Femur (tissue), 1 donor: ENCODE data around the gene SLC38A11.
"Not testable (repeated sequence)": the region's sequence is repeated elsewhere in the genome, so short reads cannot be mapped to it uniquely, and the experiment has no call there.

ENCODE experiments used
- DNase-seq: peaks from one replicate; pipeline ENCODE4 v3.0.0-alpha.2; 2017

Gene SLC38A11

GRCh38 chr2:164875334-164876205 is 79.8 kb downstream of the SLC38A11 start:
- no peak for DNase-seq

DNA sequence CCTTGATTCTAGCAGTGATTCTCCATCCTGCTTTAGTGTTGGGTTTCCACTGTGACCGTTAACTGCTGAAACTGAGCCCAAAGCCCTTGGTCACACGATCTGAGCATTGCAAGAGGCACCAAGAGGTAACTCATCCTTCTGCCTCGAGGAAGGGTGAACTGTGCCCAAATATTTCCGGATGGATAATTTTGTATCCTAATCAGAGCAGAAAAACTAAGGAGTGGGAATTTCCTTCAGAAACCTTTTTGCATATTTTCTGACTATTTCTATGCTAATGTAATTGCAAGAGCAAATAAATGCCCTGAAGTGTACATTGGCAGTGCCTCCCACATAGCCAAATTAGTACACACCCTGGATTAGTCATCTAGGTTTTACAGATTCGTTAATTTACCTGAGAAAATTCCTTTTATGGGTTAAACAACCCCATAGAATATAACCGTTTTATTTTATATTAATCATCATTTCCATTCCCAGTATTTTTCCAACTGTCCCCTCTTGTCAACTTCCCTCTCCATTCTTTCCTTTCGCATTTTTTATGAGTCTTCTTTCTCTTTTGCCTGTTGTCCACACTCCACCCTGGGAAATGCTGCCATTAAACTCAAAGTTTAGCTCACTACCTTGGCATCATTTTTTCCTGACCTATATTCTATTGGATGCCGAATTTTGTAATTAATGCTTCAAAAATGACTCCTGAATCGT is 82.0 kb downstream of the SLC38A11 start:
- DNase-seq, result no peak

GRCh38 chr2:164871404-164871803 is 83.9 kb downstream of the SLC38A11 start:
- DNase-seq, result no peak

GRCh38 chr2:164869420-164869772 is 85.9 kb downstream of the SLC38A11 start:
- DNase-seq, result no peak

DNA sequence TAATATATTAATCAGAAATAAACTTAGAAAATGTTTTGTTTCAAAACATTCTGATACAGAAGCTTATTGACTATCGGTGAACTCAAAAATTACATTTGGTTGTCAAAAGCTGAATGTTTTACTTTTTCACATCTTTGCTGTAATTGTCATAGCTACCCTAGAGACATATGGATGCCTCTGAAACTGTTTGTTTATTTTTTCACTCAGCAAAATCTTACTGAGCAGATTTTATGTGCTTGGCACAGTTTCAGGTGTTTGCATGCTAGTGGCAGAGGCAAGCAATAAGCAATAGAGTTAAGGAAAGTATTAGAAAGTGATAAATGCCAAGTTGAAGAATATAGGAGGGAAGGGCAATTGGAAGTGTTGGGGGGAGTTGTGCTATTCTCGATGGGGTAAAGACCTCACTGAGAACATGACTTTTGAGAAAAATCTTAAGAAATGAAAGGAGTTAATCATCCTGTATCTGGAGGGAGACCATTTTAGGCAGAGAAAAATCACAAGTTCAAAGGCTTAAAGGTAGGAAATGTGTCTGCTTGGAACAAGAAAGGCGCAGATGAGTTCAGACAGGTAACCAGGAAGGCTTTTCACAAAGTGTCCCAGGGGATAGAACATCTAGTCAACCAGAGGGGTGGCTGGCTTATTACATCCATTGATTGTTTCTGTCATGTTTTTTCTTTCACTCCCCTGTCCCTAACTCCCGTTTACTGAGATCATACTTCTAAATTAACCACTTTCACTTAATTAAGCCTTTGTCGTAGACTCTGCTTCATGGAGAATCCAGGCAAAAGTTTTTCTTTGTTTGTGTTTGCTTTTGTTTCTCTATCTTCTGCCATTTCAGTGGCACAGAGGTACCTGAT is 86.5 kb downstream of the SLC38A11 start:
- DNase-seq, result no peak

DNA sequence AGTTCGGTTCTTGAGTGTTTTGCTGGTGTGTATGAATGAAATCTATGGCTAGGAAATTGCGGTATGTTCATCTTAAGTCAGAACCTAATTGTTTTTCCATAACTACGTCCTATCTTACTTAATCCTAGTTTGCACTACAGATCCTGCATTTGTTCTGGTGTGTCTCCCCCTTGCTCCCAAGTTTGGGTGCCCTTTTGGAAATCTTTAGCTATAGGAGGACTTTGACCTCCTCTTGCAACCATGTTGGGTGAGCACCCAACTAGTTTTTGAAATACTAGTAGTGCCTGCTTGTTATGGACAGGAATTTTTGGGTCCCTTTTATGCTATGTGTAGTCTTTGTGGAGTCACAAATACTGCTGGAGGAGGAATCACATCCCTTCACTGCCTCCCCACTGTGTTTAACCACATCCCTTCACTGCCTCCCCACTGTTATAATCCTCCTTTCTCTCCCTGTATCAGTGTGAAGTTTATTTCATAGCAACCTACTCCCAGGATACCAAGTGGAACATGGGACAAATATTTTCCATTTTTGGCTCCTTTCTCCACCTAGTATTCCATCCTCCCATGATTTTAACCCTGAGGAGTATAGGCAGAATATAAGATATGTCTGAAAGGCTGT is 87.4 kb downstream of the SLC38A11 start:
- DNase-seq, result no peak

- not testable (repeated sequence) for DNase-seq
Observed at GRCh38 chr2:164866381-164866780, 88.9 kb downstream of the SLC38A11 start.

GRCh38 chr2:164860694-164861042 is 94.7 kb downstream of the SLC38A11 start:
- DNase-seq, result no peak

- DNase-seq, result not testable (repeated sequence)
Observed at GRCh38 chr2:164859906-164860693, 95.2 kb downstream of the SLC38A11 start.

- DNase-seq, result no peak
Observed at GRCh38 chr2:164859251-164859818, 96.0 kb downstream of the SLC38A11 start.

DNA sequence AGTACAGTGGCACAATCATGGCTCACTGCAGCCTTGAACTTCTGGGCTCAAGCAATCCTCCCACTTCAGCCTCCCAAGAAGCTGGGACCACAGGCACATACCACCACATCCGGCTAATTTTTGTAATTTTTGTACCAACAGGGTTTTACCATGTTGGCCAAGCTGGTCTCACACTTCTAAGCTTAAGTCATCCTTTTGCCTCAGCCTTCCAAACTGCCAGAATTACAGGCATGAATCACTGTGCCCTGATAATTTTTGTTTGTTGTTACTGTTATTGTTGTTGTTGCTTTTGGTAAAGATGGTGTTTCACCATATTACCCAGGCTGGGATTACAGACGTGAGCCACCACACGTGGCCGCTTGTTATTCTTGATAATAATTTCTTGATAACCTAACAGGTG is 103.2 kb downstream of the SLC38A11 start:
- DNase-seq, result no peak

GRCh38 chr2:164850235-164850634 is 105.1 kb downstream of the SLC38A11 start:
- no peak for DNase-seq

- DNase-seq, result no peak
Observed at GRCh38 chr2:164849506-164849905, 105.8 kb downstream of the SLC38A11 start.

DNA sequence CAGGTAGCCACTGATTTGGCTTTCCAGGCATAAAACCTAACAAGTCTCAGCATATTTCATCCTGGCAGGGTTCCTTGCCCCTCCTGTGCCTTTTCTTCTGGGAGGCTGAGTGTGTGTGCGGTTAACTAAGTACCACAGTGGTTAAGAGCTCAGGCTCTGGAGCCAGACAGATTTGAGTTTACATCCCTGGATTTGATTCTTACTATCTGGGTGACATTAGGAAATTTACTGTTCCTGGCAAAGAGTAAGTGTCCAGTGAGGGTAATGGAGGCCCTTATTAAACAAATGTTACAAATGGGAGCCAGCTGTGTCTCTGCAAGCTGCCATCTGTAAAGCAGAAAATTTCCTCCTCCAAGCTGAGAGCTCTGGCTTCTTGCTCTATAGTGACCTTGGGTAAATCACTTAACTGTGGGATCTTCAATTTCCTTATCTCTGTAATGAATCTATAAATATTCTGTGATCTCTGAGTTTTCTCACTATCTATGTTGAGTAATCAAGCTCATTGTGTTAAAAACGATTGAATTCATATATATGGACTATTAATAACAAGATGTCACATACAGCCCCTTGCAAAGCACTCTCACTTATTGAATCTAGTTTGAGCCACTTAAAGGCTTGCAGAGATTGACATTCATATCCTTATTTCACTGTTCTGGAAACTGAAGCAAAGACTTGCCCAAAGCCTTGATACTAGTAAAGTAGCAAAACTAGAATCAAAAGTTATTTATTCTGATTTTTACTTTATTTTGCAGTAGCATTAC is 107.2 kb downstream of the SLC38A11 start:
- DNase-seq, result peak; percentile 25

DNA sequence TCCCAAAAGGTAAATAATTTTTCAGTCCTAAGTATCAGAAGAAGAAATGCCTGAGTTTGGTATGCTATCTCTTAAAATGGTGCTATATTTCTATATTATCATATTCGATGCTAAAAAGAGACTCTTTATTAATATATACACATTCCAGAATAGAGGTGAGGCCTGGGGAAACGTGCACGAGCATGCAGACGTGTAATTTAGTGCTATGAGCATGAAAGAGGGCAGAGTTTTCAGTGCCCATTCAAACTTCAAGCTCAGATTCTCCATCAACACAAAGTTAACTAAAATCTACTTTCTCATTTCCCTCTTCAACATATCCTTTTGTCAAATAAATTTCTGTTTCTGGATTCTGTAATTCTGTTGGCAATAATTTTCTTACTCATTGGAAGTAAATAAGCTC is 108.0 kb downstream of the SLC38A11 start:
- DNase-seq, result no peak

GRCh38 chr2:164846276-164846675 is 109.0 kb downstream of the SLC38A11 start:
- DNase-seq, result no peak
